Esophagus muscularis mucosa (tissue), 4 donors: ENCODE results near the gene LIMCH1. TPM values are rescaled to one million over a fixed set of nuclear protein-coding genes. Genes with fewer than 3 reads are reported as not detected.

Source experiments
- DNase-seq: peaks from one replicate; pipeline ENCODE4 v3.0.0-alpha.2; 2017; ENCODE audit errors: extremely low spot score
- H3K27ac ChIP-seq, 4 donors: fragments of 200-600 bp; sonication (generic); replicated peaks in 1 of 4; 1 replicate in 3 of 4; 2 replicates in 1 of 4; pipeline ENCODE4 v1.5.1; 2016 to 2019; ENCODE audit warnings: mild to moderate bottlenecking in 1 of 4
- H3K27me3 ChIP-seq, 4 donors: fragments of 200-600 bp; sonication (generic); one replicate each; pipeline versions ENCODE4 v1.5.1 to v1.6.0; 2016 to 2019
- H3K36me3 ChIP-seq, 4 donors: fragments of 200-600 bp; sonication (generic); one replicate each; pipeline ENCODE4 v1.5.1; 2016 to 2019
- H3K4me1 ChIP-seq, 4 donors: fragments of 200-600 bp; sonication (generic); one replicate each; pipeline ENCODE4 v1.5.1; 2016 to 2019
- H3K4me3 ChIP-seq, 4 donors: fragments of 200-600 bp; sonication (generic); 1 replicate in 2 of 4; 2 replicates in 2 of 4; pipeline ENCODE4 v1.5.1; 2016 to 2019; ENCODE audit warnings: mild to moderate bottlenecking in 4 of 4, moderate library complexity in 1 of 4
- H3K9me3 ChIP-seq, 4 donors: fragments of 200-600 bp; sonication (generic); 1 replicate in 3 of 4; 2 replicates in 1 of 4; pipeline ENCODE4 v1.5.1; 2016 to 2019
- CTCF ChIP-seq, 3 experiments: fragments of 200-600 bp in 2 of 3; fragments of 450-650 bp in 1 of 3; sonication (generic) in 2 of 3; IDR thresholded peaks; one replicate each; pipeline ENCODE4 v1.5.1; 2017 to 2019; ENCODE audit warnings: antibody characterized with exemption in 3 of 3, mild to moderate bottlenecking in 2 of 3, moderate library complexity in 1 of 3
- EP300 ChIP-seq: sonication (generic); formaldehyde crosslinking; IDR thresholded peaks from one replicate; pipeline ENCODE4 v1.6.1; 2017; ENCODE audit warnings: antibody characterized with exemption
- POLR2A ChIP-seq: fragments of 450-650 bp; IDR thresholded peaks from one replicate; pipeline ENCODE4 v1.6.1; 2017; ENCODE audit warnings: antibody characterized with exemption, moderate library complexity, mild to moderate bottlenecking, low read depth
- POLR2AphosphoS5 ChIP-seq, 2 donors: sonication (generic); formaldehyde crosslinking; IDR thresholded peaks; one replicate each; pipeline ENCODE4 v1.6.1; 2017; ENCODE audit warnings: antibody characterized with exemption in 2 of 2
- WGBS: methylation state at CpG from one replicate; pipeline ENCODE4 v1.1.5; 2018; 5-methylcytosine and 5-hydroxymethylcytosine counted together
- intact Hi-C: fragments of 100-400 bp; cut with DNase I; formaldehyde crosslinking; loops from one replicate; pipeline ENCODE4 v1.15.1; 2023
- total RNA-seq, 4 donors: library from RNA; depleted of rRNA; stranded (reverse); fragments of >200 nt; gene quantifications; one replicate each; pipeline versions ENCODE4 v1.1.0 to v1.2.1, GENCODE V29; 2016

Gene LIMCH1
- total RNA-seq, 4 donors from 2014 or later: 49.0 to 101 (median 72.1) TPM

GRCh38 chr4:41624765-41625164, 86.8 kb downstream of the LIMCH1 start:
- Histone ChIP-seq H3K9me3 (no peaks in the 10 kb centered on the region), H3K4me1 (peaks cover 0 to 30% (median 15%) of the 10 kb centered on the region in 4 donors), H3K36me3 (peaks cover 0 to 20% (median 4%) of the 10 kb centered on the region in 4 donors), H3K4me3 (no peak overlapping the region), H3K27me3 (no peaks in the 10 kb centered on the region), H3K27ac (no peak overlapping the region)
- DNase-seq: no peak
- 89% methylated on average over 3 of the region's 3 CpGs for WGBS
- no peak for TF ChIP-seq EP300
- TF ChIP-seq POLR2A: no peak
- TF ChIP-seq POLR2AphosphoS5 (IDR thresholded peaks at IDR 0.05): no peak
- no peak for TF ChIP-seq CTCF (IDR thresholded peaks at IDR 0.05)
- intact Hi-C loops: no loop called here

DNA sequence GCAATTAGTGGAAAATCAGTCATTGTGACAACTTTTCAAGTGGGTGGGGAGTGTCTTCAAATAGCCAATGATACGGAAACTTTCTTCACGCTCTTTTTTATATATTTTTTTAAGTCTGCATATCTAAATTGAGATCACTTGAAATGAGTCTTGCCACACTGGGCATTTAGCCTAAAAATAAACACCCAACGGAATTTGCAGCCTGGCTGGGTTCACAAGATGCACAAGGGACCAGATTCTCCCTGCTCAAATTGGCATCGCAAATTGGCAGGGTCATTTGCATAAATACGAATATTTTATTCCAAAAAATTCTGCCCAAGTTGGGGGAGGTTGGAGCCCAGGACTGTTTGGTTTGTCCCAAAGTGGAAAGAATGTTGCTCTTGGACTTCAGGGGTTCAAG, 87.6 kb downstream of the LIMCH1 start:
- H3K27me3 ChIP-seq: no peaks in the 10 kb centered on the region
- intact Hi-C loops: no loop called here
- peaks cover 0 to 16% (median under 1%) of the 10 kb centered on the region in 4 donors for H3K36me3 ChIP-seq
- H3K4me1 ChIP-seq: peaks cover 0 to 30% (median 15%) of the 10 kb centered on the region in 4 donors
- no peak for TF ChIP-seq POLR2AphosphoS5 (IDR thresholded peaks at IDR 0.05)
- no peak for TF ChIP-seq POLR2A
- no peak for TF ChIP-seq CTCF (IDR thresholded peaks at IDR 0.05)
- no peak for TF ChIP-seq EP300
- no peak for DNase-seq
- H3K9me3 ChIP-seq: no peaks in the 10 kb centered on the region
- H3K4me3 ChIP-seq: no peak overlapping the region
- WGBS: 53% methylated on average over 5 of the region's 5 CpGs
- no peak overlapping the region for H3K27ac ChIP-seq

- no peaks in the 10 kb centered on the region for H3K9me3 ChIP-seq
- DNase-seq: no peak
- H3K27me3 ChIP-seq: no peaks in the 10 kb centered on the region
- H3K4me1 ChIP-seq: peaks cover 0 to 16% (median 13%) of the 10 kb centered on the region in 4 donors
- WGBS: 85% methylated on average over 2 of the region's 2 CpGs
- no peak overlapping the region for H3K4me3 ChIP-seq
- H3K36me3 ChIP-seq: peaks cover 0 to 15% (median 4%) of the 10 kb centered on the region in 4 donors
- intact Hi-C loops: no loop called here
- H3K27ac ChIP-seq: no peak overlapping the region
- TF ChIP-seq POLR2AphosphoS5 (IDR thresholded peaks at IDR 0.05): no peak
- no peak for TF ChIP-seq POLR2A
- no peak for TF ChIP-seq EP300
- no peak for TF ChIP-seq CTCF (IDR thresholded peaks at IDR 0.05)
These were observed 91.0 kb downstream of the LIMCH1 start for GRCh38 chr4:41628936-41629335.

- WGBS: 86% methylated on average over 3 of the region's 3 CpGs
- Histone ChIP-seq H3K36me3 (peaks cover 0 to 36% (median 11%) of the 10 kb centered on the region in 4 donors), H3K27ac (no peak overlapping the region), H3K9me3 (no peaks in the 10 kb centered on the region), H3K4me1 (peaks cover 0 to 9% (median 0%) of the 10 kb centered on the region in 4 donors), H3K4me3 (no peak overlapping the region), H3K27me3 (no peaks in the 10 kb centered on the region)
- no peak for DNase-seq
- no peak for TF ChIP-seq POLR2AphosphoS5 (IDR thresholded peaks at IDR 0.05)
- TF ChIP-seq EP300: no peak
- no peak for TF ChIP-seq CTCF (IDR thresholded peaks at IDR 0.05)
- no peak for TF ChIP-seq POLR2A
- intact Hi-C loops: no loop called here
These were observed 93.6 kb downstream of the LIMCH1 start for GRCh38 chr4:41631523-41631922.

DNA sequence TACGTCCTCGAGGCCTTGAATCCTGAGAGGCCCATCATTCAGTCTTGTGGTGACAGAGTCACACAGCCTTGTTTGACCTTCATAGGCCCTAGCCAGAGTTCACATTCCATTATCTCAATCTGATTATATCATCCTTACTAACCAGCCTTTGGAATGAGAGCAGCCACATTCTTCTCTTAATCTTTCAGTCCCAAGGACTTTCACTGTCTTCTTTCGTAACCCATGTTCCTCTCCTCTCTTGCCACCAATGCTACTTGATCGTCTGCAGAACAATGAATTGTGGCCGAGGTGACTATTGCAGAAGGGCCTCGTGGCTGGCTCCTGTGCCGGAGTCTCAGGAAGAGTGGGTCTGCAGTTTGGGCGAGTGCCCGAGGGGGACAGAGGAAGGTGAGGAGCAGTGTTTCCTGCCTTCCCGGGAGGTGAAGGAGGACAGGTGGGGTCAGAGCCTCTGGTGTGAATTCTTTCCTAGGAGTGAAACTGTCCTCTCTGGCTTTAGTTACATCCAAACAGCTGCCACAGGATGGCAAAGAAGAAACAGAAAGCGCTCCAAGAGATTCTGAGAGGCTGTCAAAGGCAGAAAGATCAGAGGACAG, 94.6 kb downstream of the LIMCH1 start:
- no peak for DNase-seq
- Histone ChIP-seq H3K4me1 (peaks cover 0 to 9% (median 0%) of the 10 kb centered on the region in 4 donors), H3K4me3 (no peak overlapping the region), H3K27ac (no peak overlapping the region), H3K27me3 (no peaks in the 10 kb centered on the region), H3K36me3 (peaks cover 0 to 37% (median 11%) of the 10 kb centered on the region in 4 donors), H3K9me3 (no peaks in the 10 kb centered on the region)
- TF ChIP-seq EP300: no peak
- TF ChIP-seq CTCF (IDR thresholded peaks at IDR 0.05): no peak
- TF ChIP-seq POLR2AphosphoS5 (IDR thresholded peaks at IDR 0.05): no peak
- no peak for TF ChIP-seq POLR2A
- 71% methylated on average over 11 of the region's 11 CpGs for WGBS
- intact Hi-C loops: no loop called here
